ENCODE data around the gene ARHGAP6. TPM values are rescaled to one million over a fixed set of nuclear protein-coding genes. Genes with fewer than 3 reads are reported as not detected.

Gene ARHGAP6
- total and polyA plus RNA-seq, 2 of the 4 experiments (the other 2 are of a cell fraction), result 1.4 to 1.8 TPM

- Histone ChIP-seq H4K8ac (ENCODE audit: low read depth in 2 of 2, low read length in 2 of 2) (no peak overlapping the region), H3K14ac (replicated peaks; ENCODE audit: low read depth, low read length) (no peak overlapping the region), H4K20me1 (ENCODE audit: insufficient read depth, low read length) (no peaks in the 10 kb centered on the region), H2BK120ac (ENCODE audit: low read depth, low read length) (no peak overlapping the region), H3K9me3 (ENCODE audit: control insufficient read depth, insufficient read depth, low read length) (no peaks in the 10 kb centered on the region), H2BK5ac (ENCODE audit: low read depth, low read length, poor library complexity, severe bottlenecking) (no peak overlapping the region), H3K9me1 (ENCODE audit: insufficient read depth, low read length) (no peaks in the 10 kb centered on the region), H2AK9ac (replicated peaks; ENCODE audit: low read depth, low read length, poor library complexity) (no peak overlapping the region), H2BK15ac (ENCODE audit: low read depth, low read length) (no peak overlapping the region), H3K36me3 (ENCODE audit: control insufficient read depth, insufficient read depth, low read length) (no peaks in the 10 kb centered on the region), H2AFZ (replicated peaks; ENCODE audit: low read length, poor library complexity) (no peak overlapping the region), H3K79me1 (ENCODE audit: low read depth in 1 of 2, low read length in 2 of 2) (no peaks in the 10 kb centered on the region), H3K18ac (ENCODE audit: low read depth, low read length) (no peak overlapping the region), H2BK20ac (ENCODE audit: low read depth, low read length) (no peak overlapping the region), H3K4ac (ENCODE audit: low read depth, low read length) (no peak overlapping the region), H3K27ac (ENCODE audit: insufficient read depth, low read length) (no peak overlapping the region), H3K4me3 (ENCODE audit: insufficient read depth, low read depth, low read length) (no peak overlapping the region), H3K4me2 (ENCODE audit: low read depth, low read length) (no peak overlapping the region), H3K4me1 (ENCODE audit: control insufficient read depth, insufficient read depth, low read length) (no peaks in the 10 kb centered on the region), H2AK5ac (ENCODE audit: low read depth, low read length) (no peak overlapping the region), H3K23ac (ENCODE audit: low read depth, low read length) (no peak overlapping the region), H3K27me3 (ENCODE audit: control insufficient read depth, insufficient read depth, low read length) (no peaks in the 10 kb centered on the region), H4K91ac (ENCODE audit: insufficient read depth, low read depth, low read length) (no peak overlapping the region), H3K9ac (ENCODE audit: low read depth, low read length) (no peak overlapping the region), H3K56ac (ENCODE audit: extremely low read depth, insufficient read depth, low read length) (no peak overlapping the region), H4K5ac (ENCODE audit: low read depth, low read length) (no peak overlapping the region)
- in situ Hi-C loops (cut with MboI; ENCODE audit: low sequenced_read_pairs), result no loop called here
- DNase-seq (no peak), ATAC-seq (ENCODE audit: low read depth) (no peak)
- WGBS, 2 experiments (ENCODE audit: extremely low coverage in 2 of 2, insufficient read length in 1 of 2), result 60% methylated on average over 1 of the region's 10 CpGs; no CpG with 5 or more reads in 1 of the 2 experiments
- TF ChIP-seq NFE2L2 (IDR thresholded peaks at IDR 0.05; ENCODE audit: low read depth, low read length), result no peak
- no peak for TF ChIP-seq MXI1 (IDR thresholded peaks at IDR 0.05; ENCODE audit: borderline replicate concordance, low read depth, low read length)
- TF ChIP-seq CHD1 (IDR thresholded peaks at IDR 0.05; ENCODE audit: low read depth, low read length), result no peak
- no peak for TF ChIP-seq RFX5 (IDR thresholded peaks at IDR 0.05; ENCODE audit: low read depth, low read length)
- no peak for TF ChIP-seq RCOR1 (IDR thresholded peaks at IDR 0.05; ENCODE audit: insufficient replicate concordance, low read length)
- no peak for TF ChIP-seq SMC3 (IDR thresholded peaks at IDR 0.05; ENCODE audit: low read depth, low read length)
- TF ChIP-seq MAFK (IDR thresholded peaks at IDR 0.05; ENCODE audit: low read depth, low read length), result no peak
- no peak for TF ChIP-seq CTCF (conservative IDR thresholded peaks at IDR 0.05; ENCODE audit: low read depth, low read length)
- no peak for TF ChIP-seq CEBPB (IDR thresholded peaks at IDR 0.05; ENCODE audit: low read depth, low read length)
- no peak for TF ChIP-seq MAZ (IDR thresholded peaks at IDR 0.05; ENCODE audit: borderline replicate concordance, low read depth, low read length)
- no peak for TF ChIP-seq RAD21 (IDR thresholded peaks at IDR 0.05; ENCODE audit: low read length)
- no peak for TF ChIP-seq ELK1 (IDR thresholded peaks at IDR 0.05; ENCODE audit: borderline replicate concordance, low read depth, low read length)
- CTCF ChIA-PET, result no interaction called here
- intact Hi-C loops (cut with micrococcal nuclease), result no loop called here
- dilution Hi-C loops (cut with HindIII; ENCODE audit: low sequenced_read_pairs, unreplicated experiment), result no loop called here
- BruUV-seq (replicated peaks), result no TSS peak
- POLR2A ChIA-PET (ENCODE audit: unreplicated experiment), result no interaction called here
Measured at GRCh38 chrX:11703855-11704254, 38.1 kb upstream of the ARHGAP6 start.
